GM19328 (cell line): Measurements from ENCODE around the gene E2F1.

ENCODE experiments used
- ATAC-seq: cut with Tn5 transposase; IDR thresholded peaks from one replicate; pipeline ENCODE4 v1.9.1; 2021; ENCODE audit warnings: mild to moderate bottlenecking, moderate library complexity; ENCODE audit not compliant: unreplicated experiment

The E2F1 gene

DNA sequence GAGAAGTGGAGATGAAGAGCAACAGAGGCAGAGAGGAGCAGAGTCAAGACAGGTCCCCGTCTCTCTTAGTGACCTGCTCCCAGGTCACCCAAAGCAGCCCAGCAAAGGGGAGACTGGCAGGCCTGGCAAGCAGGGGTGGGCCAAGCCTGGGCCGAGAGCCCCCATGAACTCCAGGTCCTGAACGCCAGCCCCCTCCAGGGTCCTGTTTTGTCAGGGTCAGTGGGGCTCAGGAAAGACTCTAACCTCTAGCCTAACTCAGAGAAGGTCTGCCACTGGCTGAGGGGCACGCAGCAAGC, 13.1 kb downstream of the E2F1 start:
- ATAC-seq: no peak

DNA sequence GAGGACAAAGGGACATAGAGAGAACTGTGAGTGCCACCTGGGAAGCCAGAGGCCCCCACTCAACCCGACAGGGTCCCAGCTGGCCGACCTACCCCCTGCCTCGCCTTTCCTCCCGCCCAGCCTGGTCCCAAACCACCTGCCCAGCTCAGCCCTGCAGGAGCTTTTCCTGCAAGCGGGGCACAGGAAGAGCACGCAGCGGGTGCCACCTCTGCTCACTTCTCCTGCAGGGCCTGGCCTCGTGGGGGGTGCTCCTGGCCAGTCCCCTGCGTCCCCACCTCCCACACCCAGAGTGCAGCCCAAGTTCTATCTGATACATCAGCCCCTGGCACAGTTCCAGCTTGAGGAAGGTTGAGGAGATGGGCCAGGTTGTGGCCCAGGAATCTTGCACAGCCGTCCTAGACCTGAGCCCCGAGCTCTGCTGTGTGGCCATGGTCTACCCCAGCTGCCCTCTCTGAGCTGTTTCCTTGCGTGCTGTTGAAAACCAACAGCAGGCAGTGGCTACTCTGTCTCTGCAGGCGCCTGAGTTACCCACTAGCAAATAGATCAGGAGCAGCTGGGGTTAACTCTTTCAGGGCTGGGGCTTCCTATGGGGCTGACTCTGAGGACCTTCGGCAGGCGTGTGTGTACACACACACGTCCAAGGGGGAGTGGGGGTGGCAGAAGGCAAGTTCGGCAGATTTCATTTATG, 13.6 kb downstream of the E2F1 start:
- ATAC-seq: no peak

DNA sequence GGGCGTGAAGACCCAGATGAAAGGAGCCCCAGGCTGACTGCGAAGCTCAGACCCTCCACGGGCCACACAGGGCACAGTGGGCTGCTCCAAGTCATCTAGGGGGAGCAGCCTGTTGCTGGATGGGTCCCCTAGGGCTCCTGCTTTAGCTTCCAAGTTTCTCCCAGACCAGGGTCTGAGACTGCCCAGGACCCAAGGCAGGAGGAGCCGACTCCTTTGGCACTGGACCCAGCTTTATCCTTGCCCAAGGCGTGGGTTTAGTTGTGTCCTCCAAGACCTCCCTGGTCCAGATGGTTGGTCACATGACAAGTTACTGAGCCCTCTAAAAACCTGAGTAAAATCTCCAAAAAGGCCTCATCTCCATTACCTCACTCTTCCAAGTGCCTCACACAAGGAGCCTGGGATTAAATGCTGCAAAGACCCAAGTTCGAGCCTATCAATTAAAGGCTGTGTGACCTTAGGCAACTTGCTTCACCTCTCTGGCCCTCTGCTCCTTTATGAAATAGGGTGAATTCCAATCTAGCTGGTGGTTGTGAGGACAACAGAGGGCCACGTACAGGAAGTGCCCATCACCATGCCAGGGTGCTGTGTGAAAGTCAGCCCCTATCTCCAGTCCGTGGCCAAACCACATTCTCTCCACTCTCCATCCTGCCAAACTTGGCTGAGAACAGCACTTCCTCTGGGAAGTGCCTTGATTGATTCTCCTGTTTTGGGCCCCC, 14.5 kb downstream of the E2F1 start:
- no peak for ATAC-seq

DNA sequence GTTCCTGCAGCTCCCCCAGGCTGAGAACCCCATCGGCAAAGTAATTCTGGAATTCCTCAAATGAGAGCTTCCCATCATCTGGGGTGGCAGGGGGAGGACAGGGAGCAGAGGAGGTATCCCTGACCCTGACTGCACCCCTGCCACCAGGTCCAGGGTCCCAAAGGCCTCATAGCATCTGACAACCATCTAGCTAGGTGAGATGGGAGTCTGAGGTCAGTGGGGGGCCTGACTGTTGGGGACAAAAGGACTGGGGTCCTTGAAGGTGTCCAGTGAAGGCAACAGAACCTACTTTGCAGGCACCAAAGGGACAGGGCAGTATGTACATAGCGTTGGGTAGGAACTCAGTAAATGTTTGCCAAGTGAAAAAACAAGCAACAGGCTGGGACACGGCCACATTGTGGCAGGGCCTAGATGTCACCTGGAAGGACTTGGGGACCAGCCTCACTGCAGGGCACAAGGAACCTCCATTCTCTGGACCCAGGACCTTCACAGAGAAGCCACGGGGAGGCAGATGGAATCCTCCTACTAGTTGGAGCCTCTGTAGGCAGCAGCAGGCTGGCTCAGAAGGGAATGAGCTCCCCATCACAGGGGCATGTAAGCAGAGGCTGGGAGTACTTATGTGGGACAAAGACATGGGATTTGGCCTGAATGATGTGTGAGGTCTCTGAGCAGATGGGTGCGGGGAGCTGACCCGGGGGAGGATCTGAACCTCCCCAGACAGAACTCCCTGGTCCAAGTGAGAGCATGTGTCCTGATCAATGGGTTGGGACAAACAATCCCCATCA, 15.3 kb downstream of the E2F1 start:
- ATAC-seq: no peak

DNA sequence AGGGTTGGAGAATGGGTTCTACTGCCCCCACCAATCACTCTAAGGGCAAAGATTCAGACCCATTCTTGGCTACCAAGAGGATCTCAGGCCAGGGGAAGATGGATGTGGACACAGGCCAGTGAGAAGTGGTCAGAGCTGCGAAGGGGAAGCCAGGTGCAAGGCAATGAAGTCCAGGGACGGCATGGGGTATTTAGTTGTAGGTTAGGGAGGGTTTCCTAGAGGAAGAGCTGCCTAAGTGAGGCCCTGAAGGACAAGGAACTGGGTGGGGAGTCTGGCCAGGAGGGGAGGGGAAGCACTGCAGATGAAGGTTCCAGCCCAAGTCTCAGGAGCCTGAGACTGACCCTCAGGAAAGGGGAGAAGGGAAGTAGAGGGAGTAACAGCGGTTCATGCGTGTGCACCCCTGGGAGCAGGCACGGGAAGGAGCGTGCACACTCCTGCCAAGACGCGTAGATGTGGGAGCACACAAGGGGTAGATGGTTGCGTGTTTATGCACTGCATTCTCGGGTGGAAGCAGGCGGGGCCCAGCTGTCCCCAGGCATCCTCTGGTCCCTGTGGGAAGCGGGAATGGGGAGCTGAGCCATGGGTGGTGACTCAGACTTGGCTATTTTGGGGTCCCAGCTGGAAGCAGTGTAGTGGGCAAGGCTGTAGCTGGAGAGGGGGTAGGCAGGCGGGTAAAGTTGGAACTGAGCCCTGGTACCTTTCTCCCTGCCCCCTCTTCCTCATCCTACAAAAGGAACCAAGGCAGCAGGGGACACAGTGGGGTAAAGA, 16.1 kb downstream of the E2F1 start:
- ATAC-seq: no peak

DNA sequence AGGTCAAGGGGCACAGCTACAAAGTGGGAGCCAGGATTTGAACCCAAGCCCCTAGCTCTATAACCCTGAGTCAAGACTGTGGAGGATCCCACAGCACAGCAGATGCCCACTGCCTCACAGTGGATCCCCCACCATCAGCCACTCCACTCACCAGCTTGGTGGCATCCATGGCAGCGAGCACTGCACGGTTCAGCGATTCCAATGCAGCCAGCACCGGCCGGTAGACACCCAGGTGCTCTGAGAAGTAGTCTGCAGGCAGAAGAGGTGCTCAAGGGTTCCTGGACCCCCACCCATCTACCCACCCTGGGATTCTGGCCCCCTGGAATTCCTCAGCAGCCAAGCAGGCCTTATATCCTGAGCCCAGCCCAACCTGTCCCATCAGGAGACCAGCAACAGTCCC, 17.0 kb downstream of the E2F1 start:
- ATAC-seq: no peak

DNA sequence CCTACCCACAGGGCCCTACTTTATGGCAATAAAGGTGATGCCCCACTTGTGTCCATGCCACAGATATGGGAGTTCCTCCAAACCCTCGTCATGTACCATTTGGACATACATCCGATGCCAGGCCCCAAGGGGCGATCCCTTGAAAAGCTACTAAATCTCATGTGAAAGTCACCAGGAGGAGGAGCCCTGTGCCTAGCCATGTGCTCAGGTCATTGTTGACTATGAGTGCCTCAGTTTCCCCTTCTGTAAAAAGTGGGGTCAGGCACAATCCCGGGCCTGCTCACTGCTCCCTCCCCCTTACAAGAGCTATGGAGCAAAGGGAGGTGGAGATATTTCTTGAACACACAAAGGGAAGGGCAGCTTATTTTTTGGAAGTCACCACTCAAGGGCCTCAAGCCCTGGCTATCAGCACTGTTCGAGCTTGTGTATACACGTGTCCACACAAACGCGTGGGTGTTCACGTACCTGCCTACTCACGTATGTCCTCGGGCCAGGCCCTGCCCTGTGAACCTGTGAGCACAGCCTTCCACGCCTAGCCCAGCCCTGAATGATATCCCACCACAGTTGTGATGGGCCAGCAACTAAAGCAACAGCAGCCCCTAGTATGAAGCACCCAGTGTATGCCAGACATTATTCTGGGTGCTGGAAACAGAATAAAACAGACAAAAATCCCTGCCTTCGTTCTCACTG, 17.6 kb downstream of the E2F1 start:
- ATAC-seq: no peak

DNA sequence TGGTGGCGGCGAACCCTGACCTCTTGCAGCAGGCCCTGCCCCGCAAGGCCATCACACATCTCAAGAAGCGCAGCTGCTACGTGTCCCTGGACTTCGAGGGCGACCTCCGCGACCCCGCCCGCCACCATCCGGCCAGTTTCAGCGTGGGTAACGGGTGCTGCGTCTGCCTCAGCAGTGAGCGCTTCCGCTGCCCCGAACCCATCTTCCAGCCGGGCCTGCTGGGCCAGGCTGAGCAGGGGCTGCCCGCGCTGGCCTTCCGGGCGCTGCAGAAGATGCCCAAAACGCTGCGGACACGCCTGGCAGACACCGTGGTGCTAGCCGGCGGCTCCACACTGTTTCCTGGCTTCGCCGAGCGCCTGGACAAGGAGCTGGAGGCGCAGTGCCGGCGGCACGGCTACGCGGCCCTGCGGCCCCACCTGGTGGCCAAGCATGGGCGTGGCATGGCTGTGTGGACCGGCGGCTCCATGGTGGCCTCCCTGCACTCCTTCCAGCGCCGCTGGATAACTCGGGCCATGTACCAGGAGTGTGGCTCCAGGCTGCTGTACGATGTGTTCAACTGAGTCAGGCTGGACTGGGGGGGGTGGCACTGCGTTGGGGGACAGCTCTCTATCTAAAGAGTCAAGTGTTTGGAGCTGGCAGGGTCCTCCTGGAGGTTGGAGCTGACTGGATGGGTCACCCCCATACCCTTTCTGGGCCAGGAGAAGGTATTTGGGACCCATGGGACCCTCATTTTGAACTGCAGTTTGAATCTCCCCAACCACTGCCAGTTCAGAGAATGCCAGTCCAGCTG, 18.3 kb downstream of the E2F1 start:
- peak; percentile 18 for ATAC-seq

DNA sequence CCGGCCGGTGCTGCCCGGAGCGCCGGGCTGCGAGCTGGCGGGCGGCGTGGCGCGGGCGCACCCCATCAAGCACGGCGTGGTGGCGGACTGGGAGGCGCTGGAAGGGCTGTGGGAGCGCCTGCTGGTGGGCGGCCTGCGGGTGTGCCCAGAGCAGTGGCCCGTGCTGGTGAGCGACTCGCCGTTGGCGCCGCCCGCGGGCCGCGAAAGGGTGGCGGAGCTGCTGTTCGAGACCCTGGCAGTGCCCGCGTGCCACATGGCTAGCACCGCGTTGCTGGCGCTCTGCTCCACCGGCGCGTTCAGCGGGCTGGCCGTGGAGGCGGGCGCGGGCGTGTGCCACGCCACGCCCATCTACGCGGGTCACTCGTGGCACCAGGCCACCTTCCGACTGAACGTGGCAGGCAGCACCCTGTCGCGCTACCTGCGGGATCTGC, 18.9 kb downstream of the E2F1 start:
- peak; percentile 13 for ATAC-seq

DNA sequence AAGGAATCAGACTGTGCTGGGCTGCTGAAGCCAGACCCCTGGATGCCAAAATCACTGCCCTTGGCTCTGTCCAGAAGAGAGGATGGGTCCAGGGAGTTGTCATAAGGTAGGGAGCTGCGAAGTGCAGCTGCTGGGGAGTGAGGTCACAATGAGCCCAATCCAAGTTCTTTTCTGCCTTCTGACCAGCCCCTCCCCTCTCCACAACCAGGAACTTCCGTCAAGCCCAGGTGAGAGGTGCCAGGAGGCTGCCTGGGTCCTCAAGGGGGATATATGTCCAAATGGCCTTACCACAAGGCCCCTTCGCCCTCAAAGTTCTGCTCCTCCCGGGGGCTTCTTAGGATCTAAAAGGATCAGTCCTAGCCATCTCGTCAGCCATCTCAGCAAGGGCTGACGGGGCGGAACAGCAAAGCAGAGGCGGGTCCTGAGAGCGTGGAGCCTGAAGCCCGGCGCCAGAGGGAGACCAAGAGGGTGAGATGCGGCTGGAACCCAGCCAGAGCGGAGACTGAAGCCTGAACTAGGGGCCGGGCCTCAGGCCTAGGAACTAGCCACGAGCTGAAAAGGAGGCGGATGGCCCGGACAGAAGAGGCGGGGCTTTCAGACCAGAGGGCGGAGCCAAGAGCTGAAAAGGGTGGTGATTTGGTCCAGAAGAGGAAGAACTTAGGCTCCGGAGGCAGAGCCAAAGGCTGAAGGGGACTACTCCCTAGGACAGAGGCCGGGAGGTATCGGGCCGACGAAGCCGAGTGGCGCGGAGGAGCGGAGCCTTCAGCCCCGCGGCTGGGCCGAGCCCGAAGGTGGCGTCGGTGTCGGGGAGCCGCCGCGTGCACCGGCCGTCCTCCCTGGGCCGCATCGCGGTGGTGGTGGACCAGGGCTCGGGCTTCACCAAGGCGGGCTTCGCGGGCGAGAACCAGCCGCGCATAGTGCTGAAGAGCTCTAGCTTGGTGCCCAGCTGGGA, 19.6 kb downstream of the E2F1 start, which contains the start of gene ACTL10:
Gene ACTL10, plus strand, starts transcription at position 651 of the 952 bp plus-strand sequence. CDS start 555 bp downstream, outside the sequence.
- ATAC-seq: peak; percentile 61

DNA sequence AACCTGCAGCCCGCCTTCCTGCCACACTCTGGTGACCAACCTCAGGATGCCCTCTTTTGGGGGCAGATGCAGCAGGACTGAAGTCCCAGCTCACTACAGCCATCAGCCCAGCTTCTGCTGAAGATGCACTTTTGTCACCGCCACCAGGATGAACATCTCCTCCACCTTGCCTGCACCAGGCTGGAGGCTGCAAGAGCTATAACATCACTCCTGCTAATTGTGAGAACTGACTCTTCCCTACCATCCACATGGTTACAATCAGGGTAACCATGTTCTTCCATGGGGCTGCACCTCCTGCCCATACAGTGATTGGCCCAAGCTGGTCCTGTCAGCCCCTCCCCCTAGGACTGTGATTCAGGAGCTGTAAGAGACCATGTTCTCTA, 21.4 kb downstream of the E2F1 start:
- no peak for ATAC-seq

DNA sequence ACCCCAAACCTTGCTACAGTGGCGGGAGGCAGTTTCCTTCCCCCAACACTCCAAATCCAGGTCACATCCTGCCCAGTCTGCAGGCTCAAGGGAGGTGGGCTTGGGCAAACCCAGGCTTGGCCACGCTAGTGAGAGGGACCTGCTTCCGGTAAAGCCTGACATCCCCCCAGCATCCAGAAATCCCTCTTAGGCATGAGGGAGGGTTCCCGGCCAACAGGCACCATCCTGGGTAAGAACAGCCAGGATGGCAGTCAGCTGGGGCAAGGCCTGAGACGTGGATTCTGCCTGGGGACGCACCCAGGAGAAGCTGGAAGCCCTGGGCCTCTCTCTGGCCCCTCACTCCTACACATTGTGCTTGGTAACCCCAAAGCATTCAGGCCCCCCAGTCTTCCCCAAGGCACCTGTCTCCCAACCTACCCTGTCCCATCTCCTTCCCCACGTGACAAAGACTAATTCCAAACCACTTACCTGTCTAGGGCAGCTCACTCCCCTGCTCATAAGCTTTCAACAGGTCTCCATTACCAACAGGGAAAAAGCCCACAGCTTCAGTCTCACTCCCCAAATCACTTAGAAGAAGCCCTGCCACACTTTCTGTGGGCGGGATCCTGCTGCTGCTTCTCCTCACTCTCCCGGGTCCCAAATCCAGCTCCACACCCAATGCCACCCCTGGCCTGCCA, 22.0 kb downstream of the E2F1 start:
- ATAC-seq: no peak

DNA sequence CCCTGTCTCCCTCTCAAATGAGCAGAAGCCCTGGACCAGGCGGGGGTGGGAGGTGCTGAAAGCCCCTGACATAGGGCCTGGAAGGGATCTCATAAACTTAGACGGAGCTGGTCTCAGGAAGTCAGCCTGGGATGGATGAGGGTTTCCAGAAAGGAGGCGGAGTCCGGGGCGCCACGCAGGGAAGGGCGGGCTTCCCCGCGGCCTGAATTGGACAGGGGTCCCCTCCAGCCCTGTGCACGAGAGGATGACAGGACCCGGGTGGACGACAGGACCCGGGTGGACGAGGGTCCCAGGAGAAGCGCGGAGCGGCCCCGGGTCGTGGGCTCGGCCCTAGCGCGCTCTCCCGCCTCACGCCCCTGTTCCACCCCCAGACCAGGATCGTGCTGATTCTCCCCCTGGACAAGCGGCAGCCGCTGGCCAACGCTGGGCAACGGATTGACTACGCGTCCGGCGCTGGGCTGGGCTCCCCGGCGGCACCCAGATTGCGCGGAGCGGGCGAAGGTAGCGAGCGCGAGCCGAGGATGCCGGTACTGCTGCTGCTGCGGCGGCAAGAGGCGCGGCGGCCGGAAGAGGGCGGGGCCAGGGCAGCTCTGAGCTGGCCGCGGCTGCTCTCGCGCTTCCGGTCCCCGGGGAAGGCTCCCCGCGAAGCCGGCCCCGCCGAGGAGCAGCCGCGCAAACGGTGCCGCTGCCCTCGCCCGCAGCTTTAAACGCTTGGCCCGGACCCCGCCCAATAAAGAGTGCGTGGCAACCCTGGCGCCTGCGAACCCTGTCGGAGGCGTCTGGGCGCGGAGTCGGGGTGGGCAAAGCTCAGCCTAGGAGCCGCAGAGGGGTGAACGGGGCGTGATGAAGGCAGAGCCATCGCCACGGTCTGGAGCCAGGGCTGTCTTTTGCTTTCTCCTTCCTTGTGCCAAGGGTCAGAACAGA, 22.8 kb downstream of the E2F1 start:
- no peak for ATAC-seq

DNA sequence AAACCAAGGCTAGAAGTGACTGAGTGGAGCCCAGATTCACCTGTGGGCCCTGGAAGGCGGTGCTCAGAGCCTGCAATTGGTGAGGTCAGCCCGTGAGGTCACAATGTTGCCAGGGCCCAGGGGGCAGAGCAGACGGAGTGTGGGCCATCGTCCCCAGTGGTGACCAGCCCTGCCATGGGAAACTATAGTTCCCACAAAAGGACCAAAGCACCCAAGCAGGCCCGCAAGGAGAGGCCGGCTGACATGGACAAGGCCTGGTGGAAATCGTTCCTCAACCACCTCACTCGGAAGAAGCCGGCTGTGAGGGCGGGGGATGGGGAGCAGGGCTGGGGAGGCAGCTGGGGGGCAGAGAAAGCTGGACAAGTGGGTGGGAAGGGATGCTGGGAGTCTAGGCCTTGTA, 24.0 kb downstream of the E2F1 start, which contains the start of gene C20orf144:
Gene C20orf144, plus strand, starts transcription at position 156 of the 400 bp plus-strand sequence. Its CDS starts 19 bp downstream, at position 175.
- ATAC-seq: no peak

DNA sequence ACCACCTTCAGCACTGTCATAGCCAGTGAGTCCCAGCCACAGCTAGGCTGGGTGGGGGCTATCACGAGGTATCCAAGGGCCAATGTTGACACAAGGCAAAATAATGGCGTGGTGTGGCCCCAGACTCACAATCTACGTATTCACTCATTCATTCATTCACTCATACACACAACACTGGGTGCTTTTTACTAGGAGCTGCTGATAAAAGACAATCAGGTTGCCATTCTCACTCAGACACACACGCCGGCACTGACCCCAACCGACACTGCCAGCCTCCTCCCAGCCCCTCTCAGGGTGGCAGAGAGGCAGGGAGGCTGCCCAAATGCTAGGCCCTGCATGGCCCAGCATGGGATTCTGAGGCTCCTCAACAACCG, 25.5 kb downstream of the E2F1 start:
- ATAC-seq: no peak

DNA sequence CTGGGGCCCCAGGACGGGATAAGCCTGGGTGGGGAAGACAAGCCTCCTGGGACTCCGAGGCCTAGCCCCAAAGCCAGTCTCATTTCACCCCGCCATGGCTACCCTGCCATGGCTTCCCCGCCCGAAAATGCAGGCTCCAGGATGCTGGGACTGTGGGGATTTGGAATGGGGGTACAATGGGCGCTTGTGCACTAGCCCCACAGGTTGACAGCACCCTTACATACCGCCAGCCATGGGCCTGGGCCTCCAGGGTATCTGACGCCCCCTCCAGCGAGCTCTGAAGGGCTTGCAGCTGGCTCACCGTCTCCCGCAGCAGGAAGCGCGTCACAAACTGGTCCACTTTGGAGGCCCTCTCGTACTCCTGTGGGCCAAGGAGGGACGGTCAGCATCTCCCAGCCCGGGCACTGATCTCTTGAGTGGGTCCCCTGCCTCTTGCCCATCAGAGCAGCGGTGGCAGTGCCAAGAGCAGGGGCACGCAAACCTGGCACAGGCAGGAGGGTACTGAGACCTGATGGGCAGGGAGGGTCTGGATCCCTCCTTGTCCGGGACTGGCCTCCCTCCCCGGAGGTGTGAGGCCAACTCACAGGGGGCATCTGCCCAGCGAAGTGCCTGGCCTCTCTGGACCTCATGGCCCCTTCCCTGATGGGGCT, 26.0 kb downstream of the E2F1 start:
- ATAC-seq: no peak
